Femur (tissue), 1 donor: ENCODE data around the gene TFAP2A.

Source experiments
- DNase-seq: peaks from one replicate; pipeline ENCODE4 v3.0.0-alpha.2; 2017

The TFAP2A gene

GRCh38 chr6:10412461-10413261 lies 2.2 kb downstream of the TFAP2A start:
- no peak for DNase-seq

DNA sequence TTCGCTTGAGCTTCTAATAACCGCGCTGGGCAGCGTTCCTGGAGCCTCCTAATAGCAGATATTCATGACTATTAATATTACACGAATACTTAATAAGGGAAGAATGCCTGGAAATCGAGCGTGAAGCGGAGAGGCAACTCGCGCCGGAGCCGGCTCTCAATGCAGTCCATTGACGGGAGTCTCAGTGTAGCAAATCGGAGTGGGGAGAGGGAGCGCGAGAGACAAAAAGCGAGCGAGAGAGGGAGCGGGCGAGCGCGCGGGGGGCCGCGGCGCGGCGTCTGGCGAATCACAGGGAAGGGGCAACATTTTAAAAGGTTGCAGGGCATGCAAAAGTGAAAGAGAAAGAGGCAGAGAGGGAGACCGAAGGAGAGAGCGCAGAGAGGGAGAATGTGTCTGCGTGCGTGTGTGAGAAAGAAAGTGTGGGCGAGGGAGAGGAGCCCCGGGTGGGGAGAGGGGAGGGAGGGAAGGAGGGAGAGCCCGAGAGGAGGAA lies 2.9 kb downstream of the TFAP2A start:
- DNase-seq, result peak; percentile 61

GRCh38 chr6:10411131-10411970 lies 3.5 kb downstream of the TFAP2A start:
- no peak for DNase-seq

GRCh38 chr6:10410207-10411050 lies 4.4 kb downstream of the TFAP2A start:
- no peak for DNase-seq

GRCh38 chr6:10409731-10410206 lies 5.1 kb downstream of the TFAP2A start:
- DNase-seq, result no peak

DNA sequence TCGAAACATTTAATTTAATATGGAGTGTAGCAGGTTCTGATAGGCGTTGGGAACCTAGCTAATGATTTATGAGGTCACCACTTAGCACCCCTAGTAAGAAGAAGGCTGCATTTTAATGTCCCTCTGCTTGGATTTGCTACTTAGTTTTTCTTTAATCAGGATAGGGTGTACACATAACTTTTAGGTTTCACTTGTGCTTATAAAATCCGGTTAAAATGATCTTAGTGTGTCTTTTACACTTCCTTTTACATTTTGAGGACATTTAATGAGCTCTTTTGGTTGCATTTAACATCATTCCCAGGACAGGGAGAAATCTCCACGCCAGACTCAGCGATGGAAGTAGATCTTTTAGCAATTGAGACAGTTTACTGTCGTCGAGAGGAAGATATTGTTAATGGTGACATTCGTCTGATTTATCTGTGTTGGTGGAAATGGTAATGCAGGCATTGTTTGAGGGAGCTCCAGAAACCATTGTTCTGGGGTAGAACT lies 5.6 kb downstream of the TFAP2A start:
- DNase-seq, result no peak

DNA sequence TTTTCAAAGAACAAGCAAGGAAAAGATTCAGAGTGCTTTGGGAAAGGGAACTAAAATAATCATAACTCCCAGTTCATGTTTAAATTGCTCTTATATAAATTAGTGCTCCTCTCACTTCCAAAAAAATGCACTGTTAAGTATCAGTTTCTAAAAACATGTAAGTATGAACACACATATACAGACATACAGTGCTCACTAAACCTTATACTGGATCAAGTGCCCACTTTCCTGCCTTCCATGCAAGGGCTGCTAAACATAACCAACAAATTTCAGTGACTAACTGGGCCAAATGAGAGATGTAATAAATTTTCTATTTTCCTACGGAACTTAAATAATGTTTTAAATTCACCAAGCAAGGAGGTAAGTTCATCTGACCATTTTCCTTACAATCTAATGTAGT lies 6.4 kb downstream of the TFAP2A start:
- no peak for DNase-seq

- DNase-seq, result no peak
Observed at GRCh38 chr6:10407674-10408054, 7.2 kb downstream of the TFAP2A start.

GRCh38 chr6:10407018-10407673 lies 7.7 kb downstream of the TFAP2A start:
- no peak for DNase-seq

DNA sequence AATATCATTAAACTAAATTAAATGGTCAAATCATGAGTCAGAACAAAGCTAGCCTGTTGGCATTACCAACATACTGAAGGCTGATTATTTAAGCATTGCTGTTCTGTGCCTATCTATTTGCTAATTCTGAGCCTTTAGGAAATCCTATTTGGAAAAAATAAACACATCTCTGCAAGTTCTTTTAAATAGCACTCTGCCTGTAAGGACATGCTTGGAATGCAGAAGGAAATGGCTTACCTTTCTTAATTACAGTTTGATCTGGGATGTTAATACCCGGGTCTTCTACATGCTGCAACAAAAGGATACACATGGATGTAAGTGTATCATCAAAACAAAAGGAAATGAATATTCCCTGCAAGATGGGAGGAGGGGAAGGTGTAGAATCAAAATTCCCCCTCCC lies 8.3 kb downstream of the TFAP2A start:
- no peak for DNase-seq

DNA sequence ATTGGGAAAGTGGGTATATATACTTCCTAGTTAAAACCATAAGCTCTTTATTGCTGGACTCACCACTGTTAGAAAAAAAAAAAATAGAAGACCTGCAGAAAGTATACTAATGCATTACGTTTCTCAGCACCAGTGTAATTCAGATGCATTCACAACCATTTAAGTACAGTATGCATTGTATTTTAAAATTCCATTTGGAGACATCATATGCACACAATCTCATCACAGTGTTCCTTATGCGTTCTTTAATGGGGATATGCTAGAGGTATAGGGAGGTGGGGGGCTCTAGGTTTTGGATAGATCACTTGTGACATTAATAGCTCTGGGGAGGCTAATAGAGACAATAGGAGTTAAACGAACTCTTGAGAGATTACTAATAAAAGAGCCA lies 9.4 kb downstream of the TFAP2A start:
- DNase-seq, result no peak

- no peak for DNase-seq
Observed at GRCh38 chr6:10404799-10405512, 9.9 kb downstream of the TFAP2A start.

DNA sequence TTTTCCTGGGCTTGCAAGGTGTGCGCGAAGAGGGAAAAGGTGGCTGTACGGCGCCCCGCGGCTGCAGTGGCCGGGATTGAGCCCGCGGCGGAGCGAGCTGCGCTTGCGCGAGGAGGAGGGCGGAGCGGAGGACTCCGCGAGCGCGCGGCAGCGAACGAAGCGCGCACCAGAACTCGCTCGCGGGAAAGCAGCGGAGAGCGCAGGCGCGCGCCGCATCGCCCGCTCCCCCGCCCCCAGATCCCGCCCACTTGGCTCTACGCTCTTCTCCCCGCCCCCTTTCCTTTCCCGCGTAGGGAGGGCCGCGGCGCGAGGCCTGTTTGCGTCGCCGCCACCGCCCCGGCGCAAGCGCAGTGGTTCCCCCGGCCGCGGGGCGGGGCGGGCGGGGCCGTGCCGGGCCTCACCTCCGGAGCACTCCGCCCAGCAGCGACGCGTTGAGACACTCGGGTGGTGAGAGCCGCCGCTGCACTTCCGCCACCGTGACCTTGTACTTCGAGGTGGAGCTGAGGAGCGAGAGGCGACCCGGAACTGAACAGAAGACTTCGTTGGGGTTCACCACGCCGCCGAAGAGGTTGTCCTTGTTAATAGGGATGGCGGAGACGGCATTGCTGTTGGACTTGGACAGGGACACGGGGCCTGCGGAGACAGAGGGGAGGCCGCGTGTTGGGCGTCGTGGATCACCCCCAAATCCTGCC lies 10.6 kb downstream of the TFAP2A start:
- peak; percentile 95 for DNase-seq

- no peak for DNase-seq
Observed at GRCh38 chr6:10403385-10404106, 11.3 kb downstream of the TFAP2A start.

- no peak for DNase-seq
Observed at GRCh38 chr6:10402648-10403311, 12.1 kb downstream of the TFAP2A start.

- no peak for DNase-seq
Observed at GRCh38 chr6:10401632-10402223, 13.1 kb downstream of the TFAP2A start.

- DNase-seq, result no peak
Observed at GRCh38 chr6:10401004-10401536, 13.8 kb downstream of the TFAP2A start.

GRCh38 chr6:10400330-10400729 lies 14.5 kb downstream of the TFAP2A start:
- DNase-seq, result no peak

- no peak for DNase-seq
Observed at GRCh38 chr6:10399451-10399850, 15.4 kb downstream of the TFAP2A start.
